ENCODE results near the gene USP40.

DNA sequence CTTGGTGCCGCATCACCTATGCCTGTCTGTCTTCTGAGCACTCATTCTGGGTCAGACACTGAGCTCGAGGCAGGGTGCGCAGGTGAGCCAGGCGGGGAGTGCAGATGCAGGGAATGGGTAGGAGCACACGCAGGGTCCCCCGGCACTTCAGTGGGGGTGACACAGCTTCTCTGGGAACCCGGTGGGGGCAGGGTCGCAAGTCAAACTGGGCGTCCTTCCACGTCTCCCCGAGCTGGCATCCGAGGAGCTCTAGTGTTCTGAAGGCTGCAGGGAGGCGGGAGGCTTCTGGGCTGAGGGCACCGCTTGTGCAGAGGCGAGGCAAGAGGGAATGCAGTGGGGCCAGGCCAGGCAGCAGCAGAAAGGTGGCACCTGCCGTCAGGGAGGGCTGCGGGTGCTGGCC lies 126.3 kb downstream of the USP40 start:
- TF ChIP-seq, protein P1, sequence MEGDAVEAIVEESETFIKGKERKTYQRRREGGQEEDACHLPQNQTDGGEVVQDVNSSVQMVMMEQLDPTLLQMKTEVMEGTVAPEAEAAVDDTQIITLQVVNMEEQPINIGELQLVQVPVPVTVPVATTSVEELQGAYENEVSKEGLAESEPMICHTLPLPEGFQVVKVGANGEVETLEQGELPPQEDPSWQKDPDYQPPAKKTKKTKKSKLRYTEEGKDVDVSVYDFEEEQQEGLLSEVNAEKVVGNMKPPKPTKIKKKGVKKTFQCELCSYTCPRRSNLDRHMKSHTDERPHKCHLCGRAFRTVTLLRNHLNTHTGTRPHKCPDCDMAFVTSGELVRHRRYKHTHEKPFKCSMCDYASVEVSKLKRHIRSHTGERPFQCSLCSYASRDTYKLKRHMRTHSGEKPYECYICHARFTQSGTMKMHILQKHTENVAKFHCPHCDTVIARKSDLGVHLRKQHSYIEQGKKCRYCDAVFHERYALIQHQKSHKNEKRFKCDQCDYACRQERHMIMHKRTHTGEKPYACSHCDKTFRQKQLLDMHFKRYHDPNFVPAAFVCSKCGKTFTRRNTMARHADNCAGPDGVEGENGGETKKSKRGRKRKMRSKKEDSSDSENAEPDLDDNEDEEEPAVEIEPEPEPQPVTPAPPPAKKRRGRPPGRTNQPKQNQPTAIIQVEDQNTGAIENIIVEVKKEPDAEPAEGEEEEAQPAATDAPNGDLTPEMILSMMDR (conservative IDR thresholded peaks at IDR 0.05; ENCODE audit: low read depth in 2 of 2): no peak
- no peak for TF ChIP-seq POLR2AphosphoS5 (IDR thresholded peaks at IDR 0.05; ENCODE audit: low read depth)
- TF ChIP-seq EZH2phosphoT487 (IDR thresholded peaks at IDR 0.05; ENCODE audit: unreplicated experiment): no peak

Measured in GM23338 (cell line).